Astrocyte of the hippocampus (primary cell): ENCODE results near the gene NDUFAF2.
"Not testable (repeated sequence)": the region's sequence is repeated elsewhere in the genome, so short reads cannot be mapped to it uniquely, and the experiment has no call there.

ENCODE experiments used
- DNase-seq: peaks from one replicate; pipeline ENCODE4 v3.0.0; 2011; ENCODE audit warnings: low read depth, low spot score

Gene NDUFAF2

GRCh38 chr5:61050292-61050691 is 105.3 kb downstream of the NDUFAF2 start:
- no peak for DNase-seq

- DNase-seq = peak; percentile 53
These were observed 106.3 kb downstream of the NDUFAF2 start for GRCh38 chr5:61051267-61051666.

GRCh38 chr5:61052882-61053281 is 107.9 kb downstream of the NDUFAF2 start:
- peak; percentile 88 for DNase-seq

GRCh38 chr5:61053937-61054336 is 108.9 kb downstream of the NDUFAF2 start:
- peak; percentile 11 for DNase-seq

- DNase-seq = peak; percentile 70
These were observed 110.5 kb downstream of the NDUFAF2 start for GRCh38 chr5:61055434-61056006.

- no peak for DNase-seq
These were observed 114.5 kb downstream of the NDUFAF2 start for GRCh38 chr5:61059499-61059898.

GRCh38 chr5:61069150-61069549 is 124.1 kb downstream of the NDUFAF2 start:
- DNase-seq = no peak

GRCh38 chr5:61071526-61071925 is 126.5 kb downstream of the NDUFAF2 start:
- no peak for DNase-seq

- no peak for DNase-seq
These were observed 131.6 kb downstream of the NDUFAF2 start for GRCh38 chr5:61076626-61077025.

- no peak for DNase-seq
These were observed 136.7 kb downstream of the NDUFAF2 start for GRCh38 chr5:61081741-61082140.

- peak; percentile 4 for DNase-seq
These were observed 137.7 kb downstream of the NDUFAF2 start for GRCh38 chr5:61082516-61083280.

GRCh38 chr5:61084658-61085057 is 139.7 kb downstream of the NDUFAF2 start:
- no peak for DNase-seq

GRCh38 chr5:61085885-61086284 is 140.9 kb downstream of the NDUFAF2 start:
- DNase-seq = no peak

GRCh38 chr5:61087921-61088320 is 142.9 kb downstream of the NDUFAF2 start:
- DNase-seq = no peak

GRCh38 chr5:61089351-61089750 is 144.3 kb downstream of the NDUFAF2 start:
- DNase-seq = no peak

- not testable (repeated sequence) for DNase-seq
These were observed 148.2 kb downstream of the NDUFAF2 start for GRCh38 chr5:61093046-61093771.

- no peak for DNase-seq
These were observed 152.5 kb downstream of the NDUFAF2 start for GRCh38 chr5:61097465-61097864.

GRCh38 chr5:61098251-61098995 is 153.4 kb downstream of the NDUFAF2 start:
- no peak for DNase-seq

- DNase-seq = no peak
These were observed 155.4 kb downstream of the NDUFAF2 start for GRCh38 chr5:61100437-61100836.

GRCh38 chr5:61114441-61114840 is 169.4 kb downstream of the NDUFAF2 start:
- no peak for DNase-seq

- DNase-seq = no peak
These were observed 171.0 kb downstream of the NDUFAF2 start for GRCh38 chr5:61115968-61116367.

- DNase-seq = no peak
These were observed 174.1 kb downstream of the NDUFAF2 start for GRCh38 chr5:61119066-61119465.
